Endothelial cell (in vitro differentiated cells): Measurements from ENCODE around the gene PLA2G2E. TPM values are rescaled to one million over a fixed set of nuclear protein-coding genes. Genes with fewer than 3 reads are reported as not detected.

ENCODE experiments used
- DNase-seq: peaks from one replicate; pipeline ENCODE4 v3.0.0; 2021; ENCODE audit warnings: low spot score
- H3K27ac Mint-ChIP-seq: one replicate; pipeline ENCODE4 v1.8.0; 2021; ENCODE audit warnings: mixed read lengths, inconsistent platforms; ENCODE audit not compliant: unreplicated experiment
- H3K27me3 Mint-ChIP-seq: one replicate; pipeline ENCODE4 v1.8.0; 2021; ENCODE audit warnings: mild to moderate bottlenecking, moderate library complexity, mixed read lengths, inconsistent platforms; ENCODE audit not compliant: unreplicated experiment
- H3K36me3 Mint-ChIP-seq: one replicate; pipeline ENCODE4 v1.8.0; 2021; ENCODE audit warnings: mild to moderate bottlenecking, low read depth, mixed read lengths, inconsistent platforms; ENCODE audit not compliant: unreplicated experiment
- H3K4me1 Mint-ChIP-seq: one replicate; pipeline ENCODE4 v1.8.0; 2021; ENCODE audit warnings: mild to moderate bottlenecking, mixed read lengths, inconsistent platforms; ENCODE audit not compliant: unreplicated experiment
- H3K4me3 Mint-ChIP-seq: one replicate; pipeline ENCODE4 v1.8.0; 2021; ENCODE audit warnings: mild to moderate bottlenecking, mixed read lengths, inconsistent platforms; ENCODE audit not compliant: unreplicated experiment
- H3K9me3 Mint-ChIP-seq: one replicate; pipeline ENCODE4 v1.8.0; 2021; ENCODE audit warnings: mixed read lengths, inconsistent platforms; ENCODE audit not compliant: unreplicated experiment
- total RNA-seq: library from RNA; stranded (reverse); fragmentation: NEBNext Ultra II Directional; extraction: Animal tissue kit (Norgen Biotek cat#: 25700); gene quantifications from one replicate; pipeline ENCODE4 v1.2.1, GENCODE V29; 2021; ENCODE audit not compliant: unreplicated experiment
- TF ChIP-seq, protein P1 (sequence below): fragments of 200-600 bp; sonication (generic); IDR thresholded peaks from one replicate; pipeline ENCODE4 v1.5.0; 2021; ENCODE audit warnings: antibody characterized with exemption; ENCODE audit not compliant: unreplicated experiment

The PLA2G2E gene
- total RNA-seq, 1 donor from 2014 or later = not detected

- H3K27ac Mint-ChIP-seq = no peak overlapping the region
- no peaks in the 10 kb centered on the region for H3K36me3 Mint-ChIP-seq
- H3K4me3 Mint-ChIP-seq = no peak overlapping the region
- H3K27me3 Mint-ChIP-seq = peaks cover 2% of the 10 kb centered on the region
- no peaks in the 10 kb centered on the region for H3K4me1 Mint-ChIP-seq
- TF ChIP-seq, protein P1, sequence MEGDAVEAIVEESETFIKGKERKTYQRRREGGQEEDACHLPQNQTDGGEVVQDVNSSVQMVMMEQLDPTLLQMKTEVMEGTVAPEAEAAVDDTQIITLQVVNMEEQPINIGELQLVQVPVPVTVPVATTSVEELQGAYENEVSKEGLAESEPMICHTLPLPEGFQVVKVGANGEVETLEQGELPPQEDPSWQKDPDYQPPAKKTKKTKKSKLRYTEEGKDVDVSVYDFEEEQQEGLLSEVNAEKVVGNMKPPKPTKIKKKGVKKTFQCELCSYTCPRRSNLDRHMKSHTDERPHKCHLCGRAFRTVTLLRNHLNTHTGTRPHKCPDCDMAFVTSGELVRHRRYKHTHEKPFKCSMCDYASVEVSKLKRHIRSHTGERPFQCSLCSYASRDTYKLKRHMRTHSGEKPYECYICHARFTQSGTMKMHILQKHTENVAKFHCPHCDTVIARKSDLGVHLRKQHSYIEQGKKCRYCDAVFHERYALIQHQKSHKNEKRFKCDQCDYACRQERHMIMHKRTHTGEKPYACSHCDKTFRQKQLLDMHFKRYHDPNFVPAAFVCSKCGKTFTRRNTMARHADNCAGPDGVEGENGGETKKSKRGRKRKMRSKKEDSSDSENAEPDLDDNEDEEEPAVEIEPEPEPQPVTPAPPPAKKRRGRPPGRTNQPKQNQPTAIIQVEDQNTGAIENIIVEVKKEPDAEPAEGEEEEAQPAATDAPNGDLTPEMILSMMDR = peak; percentile 81
- DNase-seq = peak; percentile 83
- H3K9me3 Mint-ChIP-seq = no peaks in the 10 kb centered on the region
These were observed 5.4 kb downstream of the PLA2G2E start for GRCh38 chr1:19918057-19918456.

DNA sequence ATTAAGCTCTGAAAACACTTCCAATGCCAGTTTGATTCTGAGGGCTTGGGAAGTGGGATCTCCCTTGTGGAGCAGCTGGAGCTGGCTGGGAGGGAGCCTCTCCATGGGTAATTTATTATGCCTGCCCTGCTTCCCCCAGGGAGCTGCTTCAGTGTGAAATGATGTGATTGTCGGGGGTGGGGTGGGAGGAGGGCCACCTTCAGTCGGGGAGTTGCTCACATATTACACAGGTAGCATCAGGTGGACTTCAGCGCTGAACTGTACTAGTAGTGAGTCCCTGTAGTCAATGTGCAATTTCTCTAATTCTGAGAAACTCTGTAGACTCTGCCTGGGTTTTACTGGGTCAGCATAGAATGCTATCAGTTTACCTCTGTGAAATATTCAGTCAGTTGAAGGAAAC, 12.8 kb downstream of the PLA2G2E start:
- H3K9me3 Mint-ChIP-seq = no peaks in the 10 kb centered on the region
- DNase-seq = no peak
- H3K4me1 Mint-ChIP-seq = no peaks in the 10 kb centered on the region
- TF ChIP-seq, protein P1 = no peak
- no peaks in the 10 kb centered on the region for H3K27me3 Mint-ChIP-seq
- H3K27ac Mint-ChIP-seq = no peak overlapping the region
- H3K36me3 Mint-ChIP-seq = peaks cover 9% of the 10 kb centered on the region
- H3K4me3 Mint-ChIP-seq = no peak overlapping the region

DNA sequence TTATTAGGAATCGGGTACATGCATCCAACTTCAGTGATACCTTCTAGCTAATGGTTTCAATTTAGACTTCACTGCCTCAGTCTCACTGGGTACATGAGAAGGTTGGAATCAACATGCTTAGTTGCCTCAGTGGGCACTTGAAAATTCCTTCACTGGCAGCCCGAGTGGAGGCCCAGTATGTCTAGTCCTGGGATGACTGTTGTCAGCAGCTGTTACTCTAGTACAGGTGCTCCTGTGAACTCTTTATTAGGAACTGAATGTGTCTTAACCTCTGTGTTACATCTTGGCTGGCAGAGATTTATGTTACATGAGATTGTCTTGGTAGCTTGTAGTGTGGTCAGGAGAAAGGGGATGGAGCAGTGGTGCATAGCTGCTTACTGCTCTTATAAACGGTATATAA, 13.4 kb downstream of the PLA2G2E start:
- H3K4me3 Mint-ChIP-seq = no peak overlapping the region
- no peak overlapping the region for H3K27ac Mint-ChIP-seq
- H3K36me3 Mint-ChIP-seq = peaks cover 11% of the 10 kb centered on the region
- TF ChIP-seq, protein P1 = no peak
- no peaks in the 10 kb centered on the region for H3K9me3 Mint-ChIP-seq
- H3K4me1 Mint-ChIP-seq = no peaks in the 10 kb centered on the region
- H3K27me3 Mint-ChIP-seq = no peaks in the 10 kb centered on the region
- no peak for DNase-seq

- no peak overlapping the region for H3K4me3 Mint-ChIP-seq
- H3K27ac Mint-ChIP-seq = no peak overlapping the region
- H3K9me3 Mint-ChIP-seq = no peaks in the 10 kb centered on the region
- H3K36me3 Mint-ChIP-seq = peaks cover 13% of the 10 kb centered on the region
- no peaks in the 10 kb centered on the region for H3K27me3 Mint-ChIP-seq
- DNase-seq = no peak
- no peaks in the 10 kb centered on the region for H3K4me1 Mint-ChIP-seq
- TF ChIP-seq, protein P1 = no peak
These were observed 14.0 kb downstream of the PLA2G2E start for GRCh38 chr1:19909392-19909791.

DNA sequence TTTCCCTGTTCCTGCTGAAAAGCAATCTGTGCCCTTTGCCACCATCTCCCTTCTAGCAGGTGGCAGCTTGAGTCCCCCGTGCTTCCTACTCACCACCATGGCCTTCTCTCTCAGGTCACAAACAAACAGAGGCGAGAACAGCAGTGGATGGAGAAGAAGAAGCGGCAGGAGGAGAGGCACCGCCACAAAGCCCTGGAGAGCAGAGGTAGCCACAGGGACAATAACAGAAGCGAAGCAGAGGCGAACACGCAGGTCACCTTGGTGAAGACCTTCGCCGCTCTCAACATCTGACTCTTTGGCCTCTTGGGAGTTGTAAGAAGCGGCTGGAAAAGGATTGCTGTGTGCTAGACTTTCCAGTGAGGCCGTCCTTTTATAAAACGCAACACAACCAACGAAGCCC, 16.0 kb downstream of the PLA2G2E start:
- TF ChIP-seq, protein P1 = no peak
- DNase-seq = no peak
- Mint-ChIP-seq H3K9me3 (no peaks in the 10 kb centered on the region), H3K27ac (no peak overlapping the region), H3K27me3 (no peaks in the 10 kb centered on the region), H3K4me1 (no peaks in the 10 kb centered on the region), H3K36me3 (peaks cover 8% of the 10 kb centered on the region), H3K4me3 (no peak overlapping the region)
